Measurements from ENCODE around the gene SHISA6. TPM values are rescaled to one million over a fixed set of nuclear protein-coding genes. Genes with fewer than 3 reads are reported as not detected.

SHISA6 gene
- total RNA-seq, 1 donor from 2014 or later, result 0.56 TPM

- no peak for ATAC-seq (ENCODE audit: poor library complexity)
- DNase-seq, result no peak
- intact Hi-C loops (cut with DNase I), result no loop called here
Measured at GRCh38 chr17:11252146-11252545, 11.1 kb downstream of the SHISA6 start.

DNA sequence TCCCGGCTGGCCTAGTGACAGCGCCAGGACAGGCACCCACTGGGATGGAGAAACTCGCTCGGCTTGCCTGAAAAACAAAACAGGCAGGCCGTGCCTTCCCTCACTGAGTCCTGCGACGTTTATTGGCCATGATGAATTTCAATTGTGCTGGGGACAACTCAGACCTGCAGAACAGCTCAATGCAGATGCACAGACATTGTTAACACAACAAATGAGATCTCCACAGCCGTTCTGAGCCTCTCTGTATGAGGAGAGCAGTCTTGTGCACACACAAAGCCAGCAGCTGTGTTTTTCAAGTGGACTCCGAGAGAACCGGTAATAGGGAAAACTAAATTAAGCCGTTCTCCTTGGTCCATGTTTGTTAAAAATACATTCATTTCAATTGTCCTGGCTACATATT, 15.9 kb downstream of the SHISA6 start:
- ATAC-seq (ENCODE audit: poor library complexity) (no peak), DNase-seq (no peak)
- intact Hi-C loops (cut with DNase I), result no loop called here

DNA sequence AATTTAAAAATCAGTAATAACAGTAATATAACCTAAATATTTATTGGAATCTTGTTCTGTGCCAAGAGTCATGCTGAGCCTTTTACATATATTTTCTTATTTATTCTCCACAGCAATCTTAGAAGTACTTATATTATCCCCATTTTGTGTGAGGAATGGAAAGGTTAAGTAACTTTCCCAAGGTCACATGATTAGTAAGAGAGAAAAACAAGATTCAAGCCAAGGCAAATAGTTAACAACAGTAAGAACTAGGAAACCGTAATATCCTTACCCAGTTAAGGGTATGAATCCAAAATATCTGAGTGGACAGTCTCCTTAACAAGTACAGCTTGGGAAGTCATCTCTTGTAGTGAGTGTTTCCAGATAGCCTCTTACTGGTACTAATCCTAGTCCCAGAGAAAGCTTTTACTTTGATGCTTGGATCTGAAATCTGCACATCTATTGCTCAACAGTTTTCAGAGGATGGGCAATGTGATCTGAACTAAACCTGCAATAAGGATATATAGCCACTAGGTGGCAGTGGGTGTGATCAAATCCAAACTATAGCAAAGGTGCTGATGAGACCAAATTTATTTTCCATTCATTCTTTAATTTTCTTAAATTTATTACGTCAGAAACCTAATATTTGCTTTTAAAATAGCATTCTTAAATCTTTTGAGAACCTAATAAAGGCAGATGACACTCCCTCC, 23.3 kb downstream of the SHISA6 start:
- ATAC-seq (ENCODE audit: poor library complexity) (no peak), DNase-seq (no peak)
- intact Hi-C loops (cut with DNase I), result no loop called here

- intact Hi-C loops (cut with DNase I), result no loop called here
- ATAC-seq (ENCODE audit: poor library complexity) (no peak), DNase-seq (no peak)
Measured at GRCh38 chr17:11267999-11268575, 27.1 kb downstream of the SHISA6 start.

- intact Hi-C loops (cut with DNase I), result no loop called here
- no peak for DNase-seq
- ATAC-seq (ENCODE audit: poor library complexity), result no peak
Measured at GRCh38 chr17:11269210-11269609, 28.2 kb downstream of the SHISA6 start.

DNA sequence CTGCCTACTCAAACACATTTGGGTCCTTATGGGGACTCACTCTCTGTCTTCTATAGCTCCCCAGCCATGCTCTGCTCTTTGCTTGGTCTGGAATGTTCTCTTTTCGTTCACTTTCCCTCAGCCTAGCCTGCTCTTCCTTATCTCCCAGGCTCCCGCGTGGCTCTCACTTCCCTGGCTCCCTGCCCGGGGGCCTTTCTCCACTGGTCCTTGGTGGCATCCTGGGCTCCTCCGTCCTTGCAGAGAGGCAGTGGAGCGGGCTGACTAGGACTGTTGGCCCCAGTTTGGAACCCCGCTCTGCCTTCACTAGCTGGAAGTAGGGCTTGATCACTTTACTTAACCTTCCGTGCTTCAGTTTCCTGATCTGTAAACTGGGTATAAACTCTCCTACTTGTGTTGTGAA, 31.2 kb downstream of the SHISA6 start:
- DNase-seq (no peak), ATAC-seq (ENCODE audit: poor library complexity) (no peak)
- intact Hi-C loops (cut with DNase I), result no loop called here

DNA sequence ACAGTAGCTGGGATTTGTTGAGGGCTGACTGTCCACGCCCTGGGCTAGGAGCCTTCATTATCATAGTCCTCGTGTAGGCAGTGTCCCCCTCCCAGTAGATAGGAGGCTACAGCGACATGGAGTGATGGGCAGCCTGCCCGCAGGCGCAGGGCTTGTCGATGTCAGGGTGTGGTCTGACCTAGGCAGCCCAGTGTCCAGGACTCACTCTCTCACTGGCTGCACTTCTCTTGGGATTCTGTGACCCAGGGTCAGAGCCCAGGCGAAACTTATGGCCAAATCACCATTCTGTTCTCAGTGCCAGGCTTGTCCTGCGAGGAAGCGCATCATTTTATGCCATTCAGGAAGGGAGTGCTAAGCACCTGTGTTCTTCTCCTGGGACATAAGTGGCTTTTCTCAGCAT, 32.6 kb downstream of the SHISA6 start:
- DNase-seq (no peak), ATAC-seq (ENCODE audit: poor library complexity) (no peak)
- intact Hi-C loops (cut with DNase I), result no loop called here

DNA sequence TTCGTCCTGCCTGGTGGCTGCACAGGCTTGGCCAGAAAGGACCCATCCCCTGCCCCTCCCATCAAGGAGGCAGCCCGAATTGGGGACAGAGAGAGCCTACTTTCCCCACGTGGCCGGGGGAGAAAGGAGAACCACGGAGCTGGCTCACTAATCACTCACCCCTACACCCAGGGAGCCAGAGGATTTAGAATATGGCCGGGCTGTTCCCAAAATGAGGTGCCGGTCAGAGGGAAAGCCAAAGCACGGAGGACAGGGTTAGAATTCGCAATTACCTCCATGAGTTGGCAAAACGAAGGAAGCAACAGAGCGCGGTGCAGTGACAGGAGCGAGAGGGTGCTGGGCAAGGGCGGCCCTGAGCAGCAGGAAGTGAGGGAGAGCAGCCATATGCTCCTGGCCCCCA, 33.1 kb downstream of the SHISA6 start:
- DNase-seq (no peak), ATAC-seq (ENCODE audit: poor library complexity) (no peak)
- intact Hi-C loops (cut with DNase I), result no loop called here

- no peak for DNase-seq
- intact Hi-C loops (cut with DNase I), result no loop called here
- ATAC-seq (ENCODE audit: poor library complexity), result no peak
Measured at GRCh38 chr17:11276486-11276885, 35.5 kb downstream of the SHISA6 start.

- ATAC-seq (ENCODE audit: poor library complexity) (no peak), DNase-seq (no peak)
- intact Hi-C loops (cut with DNase I), result no loop called here
Measured at GRCh38 chr17:11278186-11278991, 37.4 kb downstream of the SHISA6 start.

GRCh38 chr17:11278992-11279270, 37.9 kb downstream of the SHISA6 start:
- no peak for ATAC-seq (ENCODE audit: poor library complexity)
- DNase-seq, result no peak
- intact Hi-C loops (cut with DNase I), result no loop called here

GRCh38 chr17:11279776-11280344, 38.8 kb downstream of the SHISA6 start:
- no peak for DNase-seq
- no peak for ATAC-seq (ENCODE audit: poor library complexity)
- intact Hi-C loops (cut with DNase I), result no loop called here

GRCh38 chr17:11282586-11282985, 41.6 kb downstream of the SHISA6 start:
- DNase-seq (no peak), ATAC-seq (ENCODE audit: poor library complexity) (no peak)
- intact Hi-C loops (cut with DNase I), result no loop called here

GRCh38 chr17:11284811-11285210, 43.8 kb downstream of the SHISA6 start:
- DNase-seq (no peak), ATAC-seq (ENCODE audit: poor library complexity) (no peak)
- intact Hi-C loops (cut with DNase I), result no loop called here

DNA sequence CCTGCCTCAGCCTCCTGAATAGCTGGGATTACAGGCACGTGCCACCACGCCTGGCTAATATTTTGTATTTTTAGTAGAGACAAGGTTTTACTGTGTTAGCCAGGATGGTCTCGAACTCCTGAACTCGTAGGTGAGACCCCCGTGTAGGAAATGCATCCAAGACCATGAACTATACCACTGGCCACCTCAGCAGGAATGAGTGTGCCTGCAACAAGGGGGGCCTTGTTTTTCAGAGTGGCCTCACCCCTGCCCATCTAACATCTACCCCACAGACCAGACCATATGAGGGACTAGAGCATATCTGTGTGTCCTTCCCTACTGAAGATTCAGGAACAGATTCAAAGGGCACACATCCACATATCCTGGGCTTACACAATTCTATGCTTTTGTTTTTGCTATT, 44.9 kb downstream of the SHISA6 start:
- DNase-seq, result no peak
- no peak for ATAC-seq (ENCODE audit: poor library complexity)
- intact Hi-C loops (cut with DNase I), result no loop called here

DNA sequence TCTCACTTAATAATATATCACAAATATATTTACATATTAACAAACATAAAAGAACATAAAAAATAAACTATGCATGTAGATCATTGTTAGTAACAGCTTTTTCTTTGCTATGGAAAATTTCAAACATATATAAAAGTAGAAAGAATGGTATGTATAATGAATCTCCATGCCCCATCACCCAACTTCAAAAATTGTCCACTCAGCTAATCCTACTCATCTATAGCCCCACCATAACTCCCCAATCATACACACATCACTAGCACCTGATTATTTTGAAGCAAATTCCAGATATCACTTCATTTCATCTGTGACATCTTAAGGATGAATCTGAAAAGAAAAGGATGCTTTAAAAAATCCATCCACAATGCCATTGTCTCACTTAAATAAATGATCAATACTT, 46.8 kb downstream of the SHISA6 start:
- DNase-seq, result no peak
- intact Hi-C loops (cut with DNase I), result no loop called here

GRCh38 chr17:11290814-11291213, 49.8 kb downstream of the SHISA6 start:
- intact Hi-C loops (cut with DNase I), result no loop called here
- DNase-seq (no peak), ATAC-seq (ENCODE audit: poor library complexity) (no peak)

More for the DNA sequence above, 46.8 kb downstream of the SHISA6 start:
- ATAC-seq (ENCODE audit: poor library complexity), result no peak

DNA sequence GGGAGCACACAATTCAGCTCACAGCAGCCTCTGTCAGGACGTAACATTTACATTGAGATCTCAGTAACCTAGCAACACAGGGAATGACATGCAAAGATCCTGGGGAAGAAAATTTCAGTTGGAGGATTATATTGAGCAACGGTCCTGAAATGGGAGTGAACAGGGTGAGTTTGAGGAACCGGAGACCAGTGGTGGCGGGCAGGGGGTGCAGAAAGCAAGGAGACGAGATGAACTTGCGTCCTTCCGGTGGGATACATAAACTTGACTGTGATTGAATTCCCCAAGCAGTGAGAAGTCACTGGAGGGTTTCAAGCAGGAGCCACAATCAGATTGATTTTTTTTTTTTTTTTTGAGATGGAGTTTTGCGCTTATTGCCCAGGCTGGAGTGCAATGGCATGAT, 51.5 kb downstream of the SHISA6 start:
- intact Hi-C loops (cut with DNase I), result no loop called here
- no peak for DNase-seq
- no peak for ATAC-seq (ENCODE audit: poor library complexity)

GRCh38 chr17:11293480-11293879, 52.5 kb downstream of the SHISA6 start:
- intact Hi-C loops (cut with DNase I), result no loop called here
- DNase-seq, result no peak
- no peak for ATAC-seq (ENCODE audit: poor library complexity)

DNA sequence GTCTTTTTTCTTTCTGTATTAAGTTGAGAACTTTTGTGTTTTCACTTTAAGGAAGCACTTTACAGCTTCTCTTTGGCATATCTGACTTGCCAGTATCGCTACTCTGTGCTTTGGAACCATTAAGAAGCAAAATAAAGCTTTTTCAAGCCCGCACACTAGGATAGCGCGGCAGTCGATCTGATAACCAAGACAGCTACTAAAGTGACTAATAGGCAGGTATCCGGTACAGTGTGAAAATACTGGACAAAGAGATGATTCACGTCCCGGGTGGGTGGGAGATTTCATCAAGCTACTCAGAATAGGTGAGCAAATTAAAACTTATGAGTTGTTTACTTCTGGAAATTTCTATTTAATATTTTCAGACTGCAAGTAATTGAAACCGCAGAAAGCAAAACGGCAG, 53.8 kb downstream of the SHISA6 start:
- DNase-seq, result no peak
- intact Hi-C loops (cut with DNase I), result no loop called here
- no peak for ATAC-seq (ENCODE audit: poor library complexity)

Data from Right ventricle myocardium superior (tissue), 1 donor.